HCT116 (cell line): ENCODE measurements around the gene ZNF560. TPM values are rescaled to one million over a fixed set of nuclear protein-coding genes. Genes with fewer than 3 reads are reported as not detected.

Experiments used
- ATAC-seq: fragments of 200-7000 bp; cut with Tn5 transposase; 2 replicates; pipeline ENCODE4 v1.9.1; 2020; ENCODE audit warnings: mild to moderate bottlenecking, moderate library complexity
- BruUV-seq: library from RNA; stranded (reverse); fragments of 400-500 nt; replicated peaks from 2 replicates; lab custom pipeline; 2021; lab: Mats Ljungman, UMichigan
- CTCF ChIA-PET: fragments of 300-600 bp; sonication (Branson Sonifier 250); formaldehyde crosslinking; loops from one replicate; lab custom pipeline; 2021; ENCODE audit warnings: antibody characterized with exemption; lab: Charles Lee
- POLR2A ChIA-PET: fragments of 300-600, 350-600 bp; sonication (Branson Sonifier 250); formaldehyde crosslinking; loops from one replicate; lab custom pipeline; 2021; ENCODE audit warnings: antibody characterized with exemption; lab: Charles Lee
- RAD21 ChIA-PET, 2 experiments: fragments of 300-600 bp; sonication (Branson Sonifier 250); formaldehyde crosslinking; loops; one replicate each; lab custom pipeline; 2023; ENCODE audit warnings: low total read pairs in 2 of 2; ENCODE audit not compliant: uncharacterized antibody in 2 of 2, unreplicated experiment in 2 of 2, low non-redundant PET in 1 of 2; lab: Charles Lee
- DNase-seq: peaks from one replicate; pipeline ENCODE4 v3.0.0-alpha.2; 2010; ENCODE audit warnings: low read depth, low spot score
- H2AFZ ChIP-seq: fragments of 200-600 bp; shearing (Covaris generic), sonication (generic); 2 replicates; pipeline ENCODE4 v1.6.1; 2017; ENCODE audit warnings: low read depth, mixed run types, mixed read lengths, antibody characterized with exemption, low read length; ENCODE audit not compliant: poor library complexity, severe bottlenecking
- H3K27ac ChIP-seq: 2 replicates; pipeline ENCODE4 v1.5.1; 2012; ENCODE audit warnings: low read depth, low read length
- H3K27me3 ChIP-seq: fragments of 200-600 bp; sonication (generic); 2 replicates; pipeline ENCODE4 v1.6.1; 2016; ENCODE audit warnings: mixed run types, low read length, mixed read lengths; ENCODE audit not compliant: insufficient read depth
- H3K36me3 ChIP-seq, 2 experiments: fragments of 200-500 bp in 1 of 2; fragments of 200-600 bp in 1 of 2; sonication (Bioruptor generic) in 1 of 2; sonication (generic) in 1 of 2; 2 replicates each; pipeline versions ENCODE4 v1.5.1 to v1.6.1; 2014 to 2016; ENCODE audit warnings: low read length in 2 of 2, inconsistent platforms in 1 of 2, mixed read lengths in 1 of 2, mixed run types in 1 of 2; ENCODE audit not compliant: insufficient read depth in 2 of 2, control insufficient read depth in 1 of 2
- H3K4me1 ChIP-seq, 2 experiments: fragments of 200-600 bp in 1 of 2; sonication (generic) in 1 of 2; 2 replicates each; pipeline versions ENCODE4 v1.5.1 to v1.6.1; 2012 to 2017; ENCODE audit warnings: low read length in 2 of 2, inconsistent platforms in 1 of 2, mild to moderate bottlenecking in 1 of 2, mixed read lengths in 1 of 2, mixed run types in 1 of 2, moderate library complexity in 1 of 2; ENCODE audit not compliant: insufficient read depth in 2 of 2, control insufficient read depth in 1 of 2
- H3K4me2 ChIP-seq: fragments of 200-600 bp; sonication (generic); 2 replicates; pipeline ENCODE4 v1.6.1; 2017; ENCODE audit warnings: mixed run types, low read length, mixed read lengths
- H3K4me3 ChIP-seq, 2 experiments: fragments of 200-600 bp in 1 of 2; sonication (generic) in 1 of 2; replicated peaks in 1 of 2; 2 replicates each; pipeline ENCODE4 v1.5.1; 2011 to 2016; ENCODE audit warnings: low read length in 2 of 2, control low read depth in 1 of 2, low read depth in 1 of 2, mild to moderate bottlenecking in 1 of 2, mixed read lengths in 1 of 2, mixed run types in 1 of 2
- H3K79me2 ChIP-seq: fragments of 200-600 bp; sonication (generic); 2 replicates; pipeline ENCODE4 v1.6.1; 2017; ENCODE audit warnings: mild to moderate bottlenecking, mixed run types, low read length, moderate library complexity, mixed read lengths; ENCODE audit not compliant: insufficient read depth
- H3K9ac ChIP-seq: fragments of 200-600 bp; sonication (generic); 2 replicates; pipeline ENCODE4 v1.6.1; 2016; ENCODE audit warnings: low read length, mixed read lengths
- H3K9me2 ChIP-seq: fragments of 200-600 bp; sonication (generic), shearing (Covaris generic); 2 replicates; pipeline ENCODE4 v1.6.1; 2017; ENCODE audit warnings: mixed run types, mild to moderate bottlenecking, moderate library complexity; ENCODE audit not compliant: insufficient read depth
- H3K9me3 ChIP-seq, 2 experiments: fragments of 200-500 bp in 1 of 2; fragments of 200-600 bp in 1 of 2; sonication (Bioruptor generic) in 1 of 2; sonication (generic) in 1 of 2; 2 replicates each; pipeline ENCODE4 v1.6.1; 2014 to 2017; ENCODE audit warnings: low read length in 2 of 2, mixed read lengths in 2 of 2, inconsistent platforms in 1 of 2, low read depth in 1 of 2, mild to moderate bottlenecking in 1 of 2, mixed run types in 1 of 2, moderate library complexity in 1 of 2; ENCODE audit not compliant: control insufficient read depth in 1 of 2, insufficient read depth in 1 of 2
- H4K20me1 ChIP-seq: fragments of 200-600 bp; sonication (generic), shearing (Covaris generic); 2 replicates; pipeline ENCODE4 v1.6.1; 2017; ENCODE audit warnings: mixed run types, mild to moderate bottlenecking, moderate library complexity; ENCODE audit not compliant: insufficient read depth
- CBX3 ChIP-seq: IDR thresholded peaks from 2 replicates; pipeline ENCODE4 v1.6.1; 2012; ENCODE audit warnings: low read depth
- CEBPB ChIP-seq: IDR thresholded peaks from 2 replicates; pipeline ENCODE4 v1.6.1; 2012; ENCODE audit warnings: low read depth
- EZH2phosphoT487 ChIP-seq: fragments of 200-600 bp; IDR thresholded peaks from 2 replicates; pipeline ENCODE4 v1.6.1; 2018; ENCODE audit warnings: antibody characterized with exemption, borderline replicate concordance
- SRF ChIP-seq: IDR thresholded peaks from 2 replicates; pipeline ENCODE4 v1.6.1; 2012; ENCODE audit warnings: low read depth
- YY1 ChIP-seq: IDR thresholded peaks from 2 replicates; pipeline ENCODE4 v1.6.1; 2011; ENCODE audit warnings: low read length, low read depth, moderate library complexity, mild to moderate bottlenecking; ENCODE audit not compliant: insufficient replicate concordance; ENCODE audit errors: extremely low read depth
- intact Hi-C: fragments of 100-400 bp; cut with micrococcal nuclease; formaldehyde crosslinking; loops from 2 replicates; pipeline ENCODE4 v1.10.0; 2022
- total RNA-seq: library from RNA; stranded (reverse); gene quantifications from one replicate; pipeline ENCODE4 v1.2.1, GENCODE V29; 2021; ENCODE audit not compliant: unreplicated experiment
- TF ChIP-seq, protein P1 (sequence below): IDR thresholded peaks from 2 replicates; pipeline ENCODE4 v1.6.1; 2011; ENCODE audit warnings: mild to moderate bottlenecking, low read length, moderate library complexity; ENCODE audit not compliant: insufficient replicate concordance; ENCODE audit errors: extremely low read depth
- TF ChIP-seq, protein P2 (sequence below), 3 experiments: fragments of 200-600 bp in 1 of 3; sonication (generic) in 1 of 3; IDR thresholded peaks in 2 of 3; conservative IDR thresholded peaks in 1 of 3; 2 replicates each; pipeline ENCODE4 v1.5.1; 2012 to 2017; ENCODE audit warnings: low read depth in 2 of 3, low read length in 2 of 3, antibody characterized with exemption in 1 of 3, borderline replicate concordance in 1 of 3, control low read depth in 1 of 3, mild to moderate bottlenecking in 1 of 3, mixed read lengths in 1 of 3, mixed run types in 1 of 3, moderate library complexity in 1 of 3; ENCODE audit not compliant: insufficient read depth in 1 of 3

The ZNF560 gene
- total RNA-seq, 1 experiment from 2014 or later, result not detected

DNA sequence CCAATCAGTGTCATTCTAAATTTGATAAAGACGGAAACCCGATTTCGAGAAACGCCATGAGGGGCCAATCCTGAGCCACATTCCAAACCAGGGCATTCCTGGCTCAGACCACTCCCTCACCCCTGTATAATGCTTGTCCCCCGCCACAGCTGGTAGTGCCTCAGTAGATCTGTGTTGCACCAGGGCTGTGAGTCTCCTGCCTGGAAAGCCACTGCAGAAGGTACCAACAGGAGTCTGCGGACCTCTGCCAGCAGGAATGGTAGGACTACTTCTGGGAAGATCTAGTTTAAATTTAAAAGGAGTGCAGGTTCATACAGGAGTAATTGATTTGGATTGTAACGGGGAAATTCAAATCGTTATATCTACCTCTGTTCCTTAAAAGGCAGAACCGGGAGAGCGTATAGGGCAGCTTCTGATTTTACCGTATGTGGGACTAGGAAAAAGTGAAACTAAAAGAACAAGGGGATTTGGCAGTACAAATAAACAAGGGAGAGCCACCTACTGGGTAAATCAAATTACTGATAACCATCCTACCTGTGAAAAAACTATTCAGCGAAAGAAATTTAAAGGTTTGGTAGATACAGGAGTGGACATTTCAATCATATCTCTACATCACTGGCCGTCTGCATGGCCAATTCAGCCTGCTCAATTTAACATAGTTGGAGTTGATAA lies 42.3 kb downstream of the ZNF560 start:
- peaks cover 4% of the 10 kb centered on the region in 2 experiments; a peak in 2 of 4 replicates for H3K9me3 ChIP-seq
- TF ChIP-seq EZH2phosphoT487 (no peak), CBX3 (no peak), YY1 (no peak), CEBPB (no peak), SRF (no peak)
- TF ChIP-seq, protein P1, sequence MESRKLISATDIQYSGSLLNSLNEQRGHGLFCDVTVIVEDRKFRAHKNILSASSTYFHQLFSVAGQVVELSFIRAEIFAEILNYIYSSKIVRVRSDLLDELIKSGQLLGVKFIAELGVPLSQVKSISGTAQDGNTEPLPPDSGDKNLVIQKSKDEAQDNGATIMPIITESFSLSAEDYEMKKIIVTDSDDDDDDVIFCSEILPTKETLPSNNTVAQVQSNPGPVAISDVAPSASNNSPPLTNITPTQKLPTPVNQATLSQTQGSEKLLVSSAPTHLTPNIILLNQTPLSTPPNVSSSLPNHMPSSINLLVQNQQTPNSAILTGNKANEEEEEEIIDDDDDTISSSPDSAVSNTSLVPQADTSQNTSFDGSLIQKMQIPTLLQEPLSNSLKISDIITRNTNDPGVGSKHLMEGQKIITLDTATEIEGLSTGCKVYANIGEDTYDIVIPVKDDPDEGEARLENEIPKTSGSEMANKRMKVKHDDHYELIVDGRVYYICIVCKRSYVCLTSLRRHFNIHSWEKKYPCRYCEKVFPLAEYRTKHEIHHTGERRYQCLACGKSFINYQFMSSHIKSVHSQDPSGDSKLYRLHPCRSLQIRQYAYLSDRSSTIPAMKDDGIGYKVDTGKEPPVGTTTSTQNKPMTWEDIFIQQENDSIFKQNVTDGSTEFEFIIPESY, result no peak
- TF ChIP-seq, protein P2, sequence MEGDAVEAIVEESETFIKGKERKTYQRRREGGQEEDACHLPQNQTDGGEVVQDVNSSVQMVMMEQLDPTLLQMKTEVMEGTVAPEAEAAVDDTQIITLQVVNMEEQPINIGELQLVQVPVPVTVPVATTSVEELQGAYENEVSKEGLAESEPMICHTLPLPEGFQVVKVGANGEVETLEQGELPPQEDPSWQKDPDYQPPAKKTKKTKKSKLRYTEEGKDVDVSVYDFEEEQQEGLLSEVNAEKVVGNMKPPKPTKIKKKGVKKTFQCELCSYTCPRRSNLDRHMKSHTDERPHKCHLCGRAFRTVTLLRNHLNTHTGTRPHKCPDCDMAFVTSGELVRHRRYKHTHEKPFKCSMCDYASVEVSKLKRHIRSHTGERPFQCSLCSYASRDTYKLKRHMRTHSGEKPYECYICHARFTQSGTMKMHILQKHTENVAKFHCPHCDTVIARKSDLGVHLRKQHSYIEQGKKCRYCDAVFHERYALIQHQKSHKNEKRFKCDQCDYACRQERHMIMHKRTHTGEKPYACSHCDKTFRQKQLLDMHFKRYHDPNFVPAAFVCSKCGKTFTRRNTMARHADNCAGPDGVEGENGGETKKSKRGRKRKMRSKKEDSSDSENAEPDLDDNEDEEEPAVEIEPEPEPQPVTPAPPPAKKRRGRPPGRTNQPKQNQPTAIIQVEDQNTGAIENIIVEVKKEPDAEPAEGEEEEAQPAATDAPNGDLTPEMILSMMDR (IDR thresholded peaks at IDR 0.05 in 2 of 3, conservative IDR thresholded peaks at IDR 0.05 in 1 of 3; ENCODE audit: borderline replicate concordance in 1 of 3, insufficient read depth in 1 of 3, low read depth in 2 of 3, low read length in 2 of 3), result no peak
- DNase-seq (no peak), ATAC-seq (no peak)
- H3K27ac ChIP-seq, result no peak overlapping the region
- H3K9me2 ChIP-seq, result no peaks in the 10 kb centered on the region
- H4K20me1 ChIP-seq, result no peaks in the 10 kb centered on the region
- no peak overlapping the region for H3K4me3 ChIP-seq
- H3K27me3 ChIP-seq, result no peaks in the 10 kb centered on the region
- no peak overlapping the region for H2AFZ ChIP-seq
- H3K79me2 ChIP-seq, result no peaks in the 10 kb centered on the region
- no peak overlapping the region for H3K9ac ChIP-seq
- intact Hi-C loops, result no loop called here
- CTCF ChIA-PET, result no interaction called here
- no TSS peak for BruUV-seq
- H3K4me2 ChIP-seq, result no peak overlapping the region
- POLR2A ChIA-PET, result no interaction called here
- H3K4me1 ChIP-seq, result no peaks in the 10 kb centered on the region
- RAD21 ChIA-PET, result no interaction called here
- no peaks in the 10 kb centered on the region for H3K36me3 ChIP-seq
